ENCODE measurements around the gene DYNLT1.
"Not testable (repeated sequence)": the region's sequence is repeated elsewhere in the genome, so short reads cannot be mapped to it uniquely, and the experiment has no call there.

- not testable (repeated sequence) for TF ChIP-seq CTCF (conservative IDR thresholded peaks at IDR 0.05; ENCODE audit: low read length); EZH2phosphoT487 (IDR thresholded peaks at IDR 0.05; ENCODE audit: borderline replicate concordance)
Measured at GRCh38 chr6:158618289-158618688, 26.3 kb downstream of the DYNLT1 start.

Data from Loucy (cell line).